ENCODE results near the gene DDIT3.
"Not testable (repeated sequence)": the region's sequence is repeated elsewhere in the genome, so short reads cannot be mapped to it uniquely, and the experiment has no call there.

The DDIT3 gene

GRCh38 chr12:57520053-57520818 is at the start of gene DDIT3:
Gene DDIT3 (minus strand): TSS chr12:57520514. CDS start chr12:57517406, 3,108 bp downstream.
- peak; percentile 98 for DNase-seq

GRCh38 chr12:57569858-57570257 is 49.5 kb upstream of the DDIT3 start:
- no peak for DNase-seq

GRCh38 chr12:57568838-57569237 is 48.5 kb upstream of the DDIT3 start:
- DNase-seq: no peak

- DNase-seq: no peak
Observed at GRCh38 chr12:57564178-57564740, 43.9 kb upstream of the DDIT3 start.

GRCh38 chr12:57563358-57563757 is 43.0 kb upstream of the DDIT3 start:
- no peak for DNase-seq

- DNase-seq: not testable (repeated sequence)
Observed at GRCh38 chr12:57561117-57561516, 40.8 kb upstream of the DDIT3 start.

GRCh38 chr12:57560516-57560915 is 40.2 kb upstream of the DDIT3 start:
- no peak for DNase-seq

GRCh38 chr12:57558864-57559263 is 38.5 kb upstream of the DDIT3 start:
- no peak for DNase-seq

- DNase-seq: no peak
Observed at GRCh38 chr12:57554897-57555296, 34.6 kb upstream of the DDIT3 start.

GRCh38 chr12:57554453-57554852 is 34.1 kb upstream of the DDIT3 start:
- no peak for DNase-seq

- no peak for DNase-seq
Observed at GRCh38 chr12:57553343-57554202, 33.3 kb upstream of the DDIT3 start.

GRCh38 chr12:57552835-57553313 is 32.6 kb upstream of the DDIT3 start:
- no peak for DNase-seq

GRCh38 chr12:57552306-57552651 is 32.0 kb upstream of the DDIT3 start:
- DNase-seq: no peak

GRCh38 chr12:57551637-57552305 is 31.5 kb upstream of the DDIT3 start:
- DNase-seq: no peak

GRCh38 chr12:57550641-57551549 is 30.6 kb upstream of the DDIT3 start:
- DNase-seq: no peak

- peak; percentile 62 for DNase-seq
Observed at GRCh38 chr12:57549909-57550640, 29.8 kb upstream of the DDIT3 start, which contains the start of gene KIF5A. Gene KIF5A (plus strand): TSS chr12:57550044. CDS start chr12:57550272, 228 bp downstream.

- DNase-seq: no peak
Observed at GRCh38 chr12:57549203-57549908, 29.0 kb upstream of the DDIT3 start.

GRCh38 chr12:57548488-57548887 is 28.2 kb upstream of the DDIT3 start:
- DNase-seq: no peak

GRCh38 chr12:57548013-57548315 is 27.6 kb upstream of the DDIT3 start:
- no peak for DNase-seq

- DNase-seq: no peak
Observed at GRCh38 chr12:57547288-57548012, 27.1 kb upstream of the DDIT3 start.

All from COR-L47 (cell line).